ENCODE measurements around the gene APBB2.

DNA sequence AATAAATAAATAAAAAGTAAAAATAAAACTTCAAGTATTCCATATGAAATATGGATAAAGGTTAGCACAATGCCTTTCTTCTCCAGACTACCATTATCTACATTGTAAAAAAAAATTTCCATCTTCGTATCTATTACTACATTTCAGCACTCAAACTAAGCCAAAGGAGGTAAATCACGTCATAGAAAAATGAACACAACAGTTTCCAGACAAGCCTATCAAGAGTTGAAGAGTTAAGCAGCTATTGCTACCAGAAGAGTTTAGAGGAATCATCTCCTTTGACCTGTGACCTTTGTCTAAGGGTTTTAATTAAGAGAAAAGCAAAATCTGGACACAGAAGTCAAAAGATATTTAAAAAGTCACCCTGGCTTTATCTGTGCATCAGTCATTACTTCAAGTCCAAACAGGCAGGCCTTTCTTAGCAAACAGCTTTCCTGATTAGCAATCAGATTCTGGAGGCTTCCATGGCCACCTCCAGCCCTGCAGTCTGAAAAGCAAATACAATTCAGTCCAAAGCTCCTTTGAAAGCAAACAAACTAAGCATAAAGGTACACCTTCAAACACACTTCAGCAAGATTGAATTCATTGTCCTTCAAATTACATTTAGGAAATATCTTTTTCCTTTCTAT lies 82.2 kb downstream of the APBB2 start:
- TF ChIP-seq, protein P1, sequence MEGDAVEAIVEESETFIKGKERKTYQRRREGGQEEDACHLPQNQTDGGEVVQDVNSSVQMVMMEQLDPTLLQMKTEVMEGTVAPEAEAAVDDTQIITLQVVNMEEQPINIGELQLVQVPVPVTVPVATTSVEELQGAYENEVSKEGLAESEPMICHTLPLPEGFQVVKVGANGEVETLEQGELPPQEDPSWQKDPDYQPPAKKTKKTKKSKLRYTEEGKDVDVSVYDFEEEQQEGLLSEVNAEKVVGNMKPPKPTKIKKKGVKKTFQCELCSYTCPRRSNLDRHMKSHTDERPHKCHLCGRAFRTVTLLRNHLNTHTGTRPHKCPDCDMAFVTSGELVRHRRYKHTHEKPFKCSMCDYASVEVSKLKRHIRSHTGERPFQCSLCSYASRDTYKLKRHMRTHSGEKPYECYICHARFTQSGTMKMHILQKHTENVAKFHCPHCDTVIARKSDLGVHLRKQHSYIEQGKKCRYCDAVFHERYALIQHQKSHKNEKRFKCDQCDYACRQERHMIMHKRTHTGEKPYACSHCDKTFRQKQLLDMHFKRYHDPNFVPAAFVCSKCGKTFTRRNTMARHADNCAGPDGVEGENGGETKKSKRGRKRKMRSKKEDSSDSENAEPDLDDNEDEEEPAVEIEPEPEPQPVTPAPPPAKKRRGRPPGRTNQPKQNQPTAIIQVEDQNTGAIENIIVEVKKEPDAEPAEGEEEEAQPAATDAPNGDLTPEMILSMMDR (IDR thresholded peaks at IDR 0.05): no peak
- TF ChIP-seq POLR2A (IDR thresholded peaks at IDR 0.05): no peak

Measured in heart left ventricle (tissue), 13 donors.